Measurements from ENCODE around the gene AMER2.

DNA sequence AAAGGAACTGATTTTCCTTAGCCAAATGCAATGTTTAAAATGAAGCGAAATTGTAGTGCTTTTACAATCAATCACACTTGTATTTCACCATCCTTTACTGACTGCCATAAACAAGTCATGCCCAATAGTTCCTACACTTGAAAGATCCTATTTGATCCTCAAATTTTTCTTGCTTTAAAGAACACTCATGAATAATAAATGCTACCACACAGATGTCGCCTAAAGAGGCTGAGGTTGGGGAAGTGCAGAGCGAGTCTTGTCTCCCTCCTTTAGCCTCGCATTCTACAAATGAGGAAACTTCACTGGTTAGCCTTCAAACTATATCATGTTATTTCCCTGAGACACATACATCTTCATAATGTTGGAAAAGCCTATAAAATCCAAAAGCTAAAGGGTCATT lies 18.7 kb upstream of the AMER2 start:
- TF ChIP-seq, protein P1, sequence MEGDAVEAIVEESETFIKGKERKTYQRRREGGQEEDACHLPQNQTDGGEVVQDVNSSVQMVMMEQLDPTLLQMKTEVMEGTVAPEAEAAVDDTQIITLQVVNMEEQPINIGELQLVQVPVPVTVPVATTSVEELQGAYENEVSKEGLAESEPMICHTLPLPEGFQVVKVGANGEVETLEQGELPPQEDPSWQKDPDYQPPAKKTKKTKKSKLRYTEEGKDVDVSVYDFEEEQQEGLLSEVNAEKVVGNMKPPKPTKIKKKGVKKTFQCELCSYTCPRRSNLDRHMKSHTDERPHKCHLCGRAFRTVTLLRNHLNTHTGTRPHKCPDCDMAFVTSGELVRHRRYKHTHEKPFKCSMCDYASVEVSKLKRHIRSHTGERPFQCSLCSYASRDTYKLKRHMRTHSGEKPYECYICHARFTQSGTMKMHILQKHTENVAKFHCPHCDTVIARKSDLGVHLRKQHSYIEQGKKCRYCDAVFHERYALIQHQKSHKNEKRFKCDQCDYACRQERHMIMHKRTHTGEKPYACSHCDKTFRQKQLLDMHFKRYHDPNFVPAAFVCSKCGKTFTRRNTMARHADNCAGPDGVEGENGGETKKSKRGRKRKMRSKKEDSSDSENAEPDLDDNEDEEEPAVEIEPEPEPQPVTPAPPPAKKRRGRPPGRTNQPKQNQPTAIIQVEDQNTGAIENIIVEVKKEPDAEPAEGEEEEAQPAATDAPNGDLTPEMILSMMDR (IDR thresholded peaks at IDR 0.05) = no peak
- TF ChIP-seq POLR2A (IDR thresholded peaks at IDR 0.05) = no peak

Measured in heart left ventricle (tissue), 13 donors.